SK-N-SH (cell line): Measurements from ENCODE around the gene GDPD4.

ENCODE experiments used
- CHD2 ChIP-seq: fragments of 150-350 bp; IDR thresholded peaks from 2 replicates; pipeline ENCODE4 v1.6.1; 2018; ENCODE audit warnings: low read length; ENCODE audit not compliant: partially characterized antibody
- EZH2phosphoT487 ChIP-seq: fragments of 200-600 bp; sonication (generic); IDR thresholded peaks from 2 replicates; pipeline ENCODE4 v1.6.1; 2017; ENCODE audit warnings: low read depth, mixed run types, mild to moderate bottlenecking, antibody characterized with exemption, moderate library complexity, borderline replicate concordance
- FOXM1 ChIP-seq: IDR thresholded peaks from 2 replicates; pipeline ENCODE4 v1.4.0; 2012; ENCODE audit warnings: low read depth, mild to moderate bottlenecking
- MAX ChIP-seq: IDR thresholded peaks from 2 replicates; pipeline ENCODE4 v1.4.0; 2012; ENCODE audit warnings: low read depth
- NFIC ChIP-seq: IDR thresholded peaks from 2 replicates; pipeline ENCODE4 v1.4.0; 2012; ENCODE audit warnings: borderline replicate concordance
- NRF1 ChIP-seq: IDR thresholded peaks from 2 replicates; pipeline ENCODE4 v1.6.1; 2012; ENCODE audit warnings: low read depth, mild to moderate bottlenecking, low read length
- POLR2AphosphoS5 ChIP-seq: IDR thresholded peaks from 2 replicates; pipeline ENCODE4 v1.6.1; 2012; ENCODE audit warnings: low read depth, low read length
- RAD21 ChIP-seq: IDR thresholded peaks from 2 replicates; pipeline ENCODE4 v1.6.1; 2012; ENCODE audit warnings: mild to moderate bottlenecking, low read length
- REST ChIP-seq: IDR thresholded peaks from 2 replicates; pipeline ENCODE4 v1.6.1; 2012; ENCODE audit warnings: mild to moderate bottlenecking, low read depth, low read length, moderate library complexity
- USF2 ChIP-seq: fragments of 150-350 bp; IDR thresholded peaks from 2 replicates; pipeline ENCODE4 v1.6.1; 2017; ENCODE audit warnings: antibody characterized with exemption, low read length, low read depth, borderline replicate concordance
- YY1 ChIP-seq: IDR thresholded peaks from 2 replicates; pipeline ENCODE4 v1.4.0; 2012; ENCODE audit warnings: low read depth, mild to moderate bottlenecking
- TF ChIP-seq, protein P1 (sequence below): fragments of 200-600 bp; sonication (generic); IDR thresholded peaks from 2 replicates; pipeline ENCODE4 v1.6.1; 2017; ENCODE audit warnings: antibody characterized with exemption, mild to moderate bottlenecking, moderate library complexity

- TF ChIP-seq RAD21 (no peak), CHD2 (no peak), NRF1 (no peak), FOXM1 (no peak), USF2 (no peak), MAX (no peak), EZH2phosphoT487 (no peak), POLR2AphosphoS5 (no peak), YY1 (no peak), NFIC (no peak), REST (no peak)
- TF ChIP-seq, protein P1, sequence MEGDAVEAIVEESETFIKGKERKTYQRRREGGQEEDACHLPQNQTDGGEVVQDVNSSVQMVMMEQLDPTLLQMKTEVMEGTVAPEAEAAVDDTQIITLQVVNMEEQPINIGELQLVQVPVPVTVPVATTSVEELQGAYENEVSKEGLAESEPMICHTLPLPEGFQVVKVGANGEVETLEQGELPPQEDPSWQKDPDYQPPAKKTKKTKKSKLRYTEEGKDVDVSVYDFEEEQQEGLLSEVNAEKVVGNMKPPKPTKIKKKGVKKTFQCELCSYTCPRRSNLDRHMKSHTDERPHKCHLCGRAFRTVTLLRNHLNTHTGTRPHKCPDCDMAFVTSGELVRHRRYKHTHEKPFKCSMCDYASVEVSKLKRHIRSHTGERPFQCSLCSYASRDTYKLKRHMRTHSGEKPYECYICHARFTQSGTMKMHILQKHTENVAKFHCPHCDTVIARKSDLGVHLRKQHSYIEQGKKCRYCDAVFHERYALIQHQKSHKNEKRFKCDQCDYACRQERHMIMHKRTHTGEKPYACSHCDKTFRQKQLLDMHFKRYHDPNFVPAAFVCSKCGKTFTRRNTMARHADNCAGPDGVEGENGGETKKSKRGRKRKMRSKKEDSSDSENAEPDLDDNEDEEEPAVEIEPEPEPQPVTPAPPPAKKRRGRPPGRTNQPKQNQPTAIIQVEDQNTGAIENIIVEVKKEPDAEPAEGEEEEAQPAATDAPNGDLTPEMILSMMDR, result no peak
Measured at GRCh38 chr11:77320351-77320750, 18.9 kb upstream of the GDPD4 start.
